Stomach (tissue), 9 donors: ENCODE measurements around the gene DEFB113. TPM values are rescaled to one million over a fixed set of nuclear protein-coding genes. Genes with fewer than 3 reads are reported as not detected.

Experiments used
- DNase-seq, 2 donors: peaks; one replicate each; pipeline versions ENCODE4 v3.0.0 to v3.0.0-alpha.2; 2013 to 2019
- H3K27ac ChIP-seq, 5 donors: fragments of 200-600 bp in 4 of 5; sonication (generic) in 4 of 5; one replicate each; pipeline ENCODE4 v1.5.1; 2013 to 2019; ENCODE audit warnings: mild to moderate bottlenecking in 1 of 5, moderate library complexity in 1 of 5
- H3K27me3 ChIP-seq, 3 donors: fragments of 200-600 bp; sonication (generic); one replicate each; pipeline ENCODE4 v1.5.1; 2017 to 2019; ENCODE audit warnings: mixed run types in 1 of 3
- H3K36me3 ChIP-seq, 4 donors: fragments of 200-600 bp; sonication (generic); 1 replicate in 3 of 4; 2 replicates in 1 of 4; pipeline ENCODE4 v1.5.1; 2016 to 2019
- H3K4me1 ChIP-seq, 4 donors: fragments of 200-600 bp; sonication (generic); one replicate each; pipeline ENCODE4 v1.5.1; 2016 to 2019
- H3K4me3 ChIP-seq, 4 donors: fragments of 200-600 bp; sonication (generic) in 3 of 4; one replicate each; pipeline ENCODE4 v1.5.1; 2016 to 2019; ENCODE audit warnings: mild to moderate bottlenecking in 1 of 4
- H3K9me3 ChIP-seq, 4 donors: fragments of 200-600 bp; sonication (generic); one replicate each; pipeline ENCODE4 v1.5.1; 2016 to 2019
- CTCF ChIP-seq, 7 experiments: fragments of 450-650 bp in 4 of 7; fragments of 200-600 bp in 3 of 7; sonication (generic) in 3 of 7; IDR thresholded peaks; one replicate each; pipeline ENCODE4 v1.5.1; 2016 to 2019; ENCODE audit warnings: antibody characterized with exemption in 7 of 7, control low read depth in 2 of 7, mild to moderate bottlenecking in 1 of 7
- EP300 ChIP-seq: sonication (generic); formaldehyde crosslinking; IDR thresholded peaks from one replicate; pipeline ENCODE4 v1.6.1; 2017; ENCODE audit warnings: antibody characterized with exemption
- POLR2A ChIP-seq, 4 donors: fragments of 450-650 bp; IDR thresholded peaks; one replicate each; pipeline ENCODE4 v1.6.1; 2016; ENCODE audit warnings: antibody characterized with exemption in 4 of 4, control low read depth in 2 of 4, mild to moderate bottlenecking in 1 of 4, moderate library complexity in 1 of 4
- POLR2AphosphoS5 ChIP-seq, 3 donors: sonication (generic); formaldehyde crosslinking; IDR thresholded peaks; one replicate each; pipeline ENCODE4 v1.6.1; 2016; ENCODE audit warnings: antibody characterized with exemption in 3 of 3
- WGBS, 5 donors: extraction: QIAGEN DNeasy Blood & Tissue Kit in 3 of 5; methylation state at CpG; one replicate each; pipeline versions ENCODE4 v1.1.5 to v1.1.7; 2013 to 2018; 5-methylcytosine and 5-hydroxymethylcytosine counted together
- intact Hi-C: fragments of 100-400 bp; cut with DNase I; formaldehyde crosslinking; loops from one replicate; pipeline ENCODE4 v1.15.1; 2023; ENCODE audit warnings: low total_unique reads
- polyA plus RNA-seq, 3 donors: library from polyadenylated mRNA; stranded (reverse); fragments of 200-250 nt; gene quantifications; one replicate each; pipeline ENCODE4 v1.2.3, GENCODE V29; 2013
- total RNA-seq, 5 donors: library from RNA; depleted of rRNA; stranded (reverse); fragments of >200 nt; gene quantifications; one replicate each; pipeline versions ENCODE4 v1.1.0 to v1.2.3, GENCODE V29; 2014 to 2016
- donor health status: healthy with polysubstance abuse.
- donor health status: Bipolar disorder and iron deficiency.
- donor health status: healthy.

The DEFB113 gene
- total and polyA plus RNA-seq, 8 donors, result not detected

- H3K36me3 ChIP-seq, result no peaks in the 10 kb centered on the region
- intact Hi-C loops, result no loop called here
- H3K27ac ChIP-seq, result no peak overlapping the region
- no peaks in the 10 kb centered on the region for H3K4me1 ChIP-seq
- TF ChIP-seq CTCF (IDR thresholded peaks at IDR 0.05), result no peak
- no peak for TF ChIP-seq POLR2AphosphoS5 (IDR thresholded peaks at IDR 0.05)
- TF ChIP-seq EP300, result no peak
- no peak for TF ChIP-seq POLR2A (IDR thresholded peaks at IDR 0.05)
- peaks cover 0 to 5% (median 0%) of the 10 kb centered on the region in 3 donors for H3K27me3 ChIP-seq
- H3K4me3 ChIP-seq, result no peak overlapping the region
- no peaks in the 10 kb centered on the region for H3K9me3 ChIP-seq
- no peak for DNase-seq
Measured at GRCh38 chr6:49937811-49938210, 31.6 kb downstream of the DEFB113 start.

- no peaks in the 10 kb centered on the region for H3K4me1 ChIP-seq
- no peak overlapping the region for H3K27ac ChIP-seq
- intact Hi-C loops, result no loop called here
- peaks cover 0 to 5% (median 0%) of the 10 kb centered on the region in 3 donors for H3K27me3 ChIP-seq
- no peak overlapping the region for H3K4me3 ChIP-seq
- no peak for DNase-seq
- H3K9me3 ChIP-seq, result no peaks in the 10 kb centered on the region
- 66 to 81% (median 72%) methylated on average over 2 of the region's 2 CpGs for WGBS, 5 donors
- TF ChIP-seq CTCF (IDR thresholded peaks at IDR 0.05), result no peak
- no peaks in the 10 kb centered on the region for H3K36me3 ChIP-seq
Measured at GRCh38 chr6:49937017-49937416, 32.4 kb downstream of the DEFB113 start.

- no peaks in the 10 kb centered on the region for H3K4me1 ChIP-seq
- no peak for DNase-seq
- no peaks in the 10 kb centered on the region for H3K36me3 ChIP-seq
- no peak overlapping the region for H3K4me3 ChIP-seq
- 52 to 82% (median 66%) methylated on average over 3 of the region's 3 CpGs for WGBS, 5 donors
- no peak overlapping the region for H3K27ac ChIP-seq
- peaks cover 0 to 5% (median 0%) of the 10 kb centered on the region in 3 donors for H3K27me3 ChIP-seq
- TF ChIP-seq EP300, result no peak
- no peak for TF ChIP-seq POLR2A (IDR thresholded peaks at IDR 0.05)
- no peak for TF ChIP-seq CTCF (IDR thresholded peaks at IDR 0.05)
- TF ChIP-seq POLR2AphosphoS5 (IDR thresholded peaks at IDR 0.05), result no peak
- H3K9me3 ChIP-seq, result no peaks in the 10 kb centered on the region
- intact Hi-C loops, result no loop called here
Measured at GRCh38 chr6:49935387-49935786, 34.0 kb downstream of the DEFB113 start.

- H3K4me3 ChIP-seq, result no peak overlapping the region
- H3K36me3 ChIP-seq, result no peaks in the 10 kb centered on the region
- intact Hi-C loops, result no loop called here
- no peaks in the 10 kb centered on the region for H3K4me1 ChIP-seq
- H3K9me3 ChIP-seq, result no peaks in the 10 kb centered on the region
- no peak for DNase-seq
- H3K27ac ChIP-seq, result no peak overlapping the region
- no peak for TF ChIP-seq CTCF (IDR thresholded peaks at IDR 0.05)
- no peak for TF ChIP-seq POLR2A (IDR thresholded peaks at IDR 0.05)
- no peak for TF ChIP-seq POLR2AphosphoS5 (IDR thresholded peaks at IDR 0.05)
- TF ChIP-seq EP300, result no peak
- WGBS, 5 donors, result 30 to 58% (median 42%) methylated on average over 1 of the region's 1 CpG
- peaks cover 0 to 5% (median 0%) of the 10 kb centered on the region in 3 donors for H3K27me3 ChIP-seq
Measured at GRCh38 chr6:49934770-49935169, 34.7 kb downstream of the DEFB113 start.
